Gastrocnemius medialis (tissue), 4 donors: ENCODE data around the gene EPHB6. TPM values are rescaled to one million over a fixed set of nuclear protein-coding genes. Genes with fewer than 3 reads are reported as not detected.

Experiments used
- ATAC-seq, 2 donors: fragments of 150-250 bp; one replicate each; pipeline ENCODE4 v1.9.1; 2016
- DNase-seq, 2 donors: peaks; one replicate each; pipeline ENCODE4 v3.0.0-alpha.2; 2019
- H3K27ac ChIP-seq, 4 donors: fragments of 200-600 bp; sonication (generic); 1 replicate in 1 of 4; 2 replicates in 3 of 4; pipeline ENCODE4 v1.5.1; 2016 to 2018; ENCODE audit warnings: mild to moderate bottlenecking in 2 of 4, moderate library complexity in 1 of 4
- H3K27me3 ChIP-seq, 3 donors: fragments of 200-600 bp; sonication (generic) in 2 of 3; 1 replicate in 1 of 3; 2 replicates in 2 of 3; pipeline versions ENCODE4 v1.5.1 to v1.6.0; 2016 to 2019; ENCODE audit warnings: mild to moderate bottlenecking in 1 of 3, moderate library complexity in 1 of 3
- H3K36me3 ChIP-seq, 2 donors: fragments of 200-600 bp; sonication (generic) in 1 of 2; one replicate each; pipeline ENCODE4 v1.5.1; 2017 to 2018
- H3K4me1 ChIP-seq, 2 donors: fragments of 200-600 bp; sonication (generic) in 1 of 2; one replicate each; pipeline ENCODE4 v1.5.1; 2016 to 2017; ENCODE audit warnings: mild to moderate bottlenecking in 2 of 2
- H3K4me3 ChIP-seq, 4 donors: fragments of 200-600 bp; sonication (generic) in 3 of 4; 1 replicate in 1 of 4; 2 replicates in 3 of 4; pipeline ENCODE4 v1.5.1; 2016 to 2019; ENCODE audit warnings: mild to moderate bottlenecking in 2 of 4
- H3K9me3 ChIP-seq, 3 donors: fragments of 200-600 bp; sonication (generic) in 2 of 3; 1 replicate in 1 of 3; 2 replicates in 2 of 3; pipeline ENCODE4 v1.5.1; 2016 to 2019
- POLR2A ChIP-seq, 2 donors: fragments of 450-650 bp; IDR thresholded peaks; one replicate each; pipeline ENCODE4 v1.6.1; 2017; ENCODE audit warnings: antibody characterized with exemption in 2 of 2, mild to moderate bottlenecking in 2 of 2, moderate library complexity in 2 of 2
- in situ Hi-C, 4 donors: fragments of 200-750 bp; cut with MboI; loops; one replicate each; pipeline versions ENCODE4 v1.15.0 to v1.8.0; 2017; ENCODE audit warnings: low sequenced_read_pairs in 4 of 4
- intact Hi-C: fragments of 100-400 bp; cut with DNase I; formaldehyde crosslinking; loops from one replicate; pipeline ENCODE4 v1.15.1; 2023; ENCODE audit warnings: low total_unique reads
- total RNA-seq, 4 donors: library from RNA; depleted of rRNA; stranded (reverse); fragments of >200 nt; gene quantifications; one replicate each; pipeline versions ENCODE4 v1.1.0 to v1.2.3, GENCODE V29; 2016
- TF ChIP-seq, protein P1 (sequence below), 5 experiments: fragments of 450-650 bp in 3 of 5; fragments of 200-600 bp in 2 of 5; sonication (generic) in 2 of 5; IDR thresholded peaks in 4 of 5; conservative IDR thresholded peaks in 1 of 5; 1 replicate in 4 of 5; 2 replicates in 1 of 5; pipeline ENCODE4 v1.5.1; 2016 to 2019; ENCODE audit warnings: antibody characterized with exemption in 5 of 5, mild to moderate bottlenecking in 3 of 5, moderate library complexity in 3 of 5

Gene EPHB6
- total RNA-seq, 4 donors from 2014 or later: 2.0 to 8.9 (median 2.8) TPM

GRCh38 chr7:142882338-142882678, 27.4 kb downstream of the EPHB6 start:
- no peak overlapping the region for H3K27ac ChIP-seq
- in situ Hi-C loops (no loop called here), intact Hi-C loops (no loop called here)
- ATAC-seq (no peak), DNase-seq (no peak)
- peaks cover 0 to 2% (median 0%) of the 10 kb centered on the region in 3 donors for H3K27me3 ChIP-seq
- no peak overlapping the region for H3K4me3 ChIP-seq
- H3K4me1 ChIP-seq: no peaks in the 10 kb centered on the region
- H3K36me3 ChIP-seq: no peaks in the 10 kb centered on the region
- TF ChIP-seq POLR2A (IDR thresholded peaks at IDR 0.05): no peak
- TF ChIP-seq, protein P1, sequence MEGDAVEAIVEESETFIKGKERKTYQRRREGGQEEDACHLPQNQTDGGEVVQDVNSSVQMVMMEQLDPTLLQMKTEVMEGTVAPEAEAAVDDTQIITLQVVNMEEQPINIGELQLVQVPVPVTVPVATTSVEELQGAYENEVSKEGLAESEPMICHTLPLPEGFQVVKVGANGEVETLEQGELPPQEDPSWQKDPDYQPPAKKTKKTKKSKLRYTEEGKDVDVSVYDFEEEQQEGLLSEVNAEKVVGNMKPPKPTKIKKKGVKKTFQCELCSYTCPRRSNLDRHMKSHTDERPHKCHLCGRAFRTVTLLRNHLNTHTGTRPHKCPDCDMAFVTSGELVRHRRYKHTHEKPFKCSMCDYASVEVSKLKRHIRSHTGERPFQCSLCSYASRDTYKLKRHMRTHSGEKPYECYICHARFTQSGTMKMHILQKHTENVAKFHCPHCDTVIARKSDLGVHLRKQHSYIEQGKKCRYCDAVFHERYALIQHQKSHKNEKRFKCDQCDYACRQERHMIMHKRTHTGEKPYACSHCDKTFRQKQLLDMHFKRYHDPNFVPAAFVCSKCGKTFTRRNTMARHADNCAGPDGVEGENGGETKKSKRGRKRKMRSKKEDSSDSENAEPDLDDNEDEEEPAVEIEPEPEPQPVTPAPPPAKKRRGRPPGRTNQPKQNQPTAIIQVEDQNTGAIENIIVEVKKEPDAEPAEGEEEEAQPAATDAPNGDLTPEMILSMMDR (IDR thresholded peaks at IDR 0.05 in 4 of 5, conservative IDR thresholded peaks at IDR 0.05 in 1 of 5): no peak
- H3K9me3 ChIP-seq: no peaks in the 10 kb centered on the region

DNA sequence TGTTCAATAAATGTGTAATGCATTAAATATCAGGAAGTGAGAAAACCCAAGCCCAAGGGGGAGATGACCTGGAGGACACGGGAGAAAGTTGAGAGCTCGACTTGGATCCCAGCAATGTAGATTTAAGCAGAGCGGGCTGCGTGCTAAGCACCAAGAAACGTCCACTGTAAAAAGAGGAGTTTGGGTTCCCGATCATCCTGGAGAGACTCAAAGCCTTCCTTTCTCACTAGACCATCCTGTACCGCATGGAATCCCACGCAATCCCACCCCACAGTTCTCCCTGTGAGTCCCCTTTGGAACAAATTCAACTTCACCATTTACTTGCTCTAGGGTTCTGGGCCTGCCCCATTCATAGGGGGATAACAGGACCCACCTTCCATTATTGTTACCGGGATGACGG, 28.3 kb downstream of the EPHB6 start:
- Histone ChIP-seq H3K27me3 (peaks cover 0 to 2% (median 0%) of the 10 kb centered on the region in 3 donors), H3K9me3 (no peaks in the 10 kb centered on the region), H3K36me3 (no peaks in the 10 kb centered on the region), H3K27ac (no peak overlapping the region), H3K4me1 (no peaks in the 10 kb centered on the region), H3K4me3 (no peak overlapping the region)
- DNase-seq (no peak), ATAC-seq (no peak)
- no peak for TF ChIP-seq POLR2A (IDR thresholded peaks at IDR 0.05)
- TF ChIP-seq, protein P1 (IDR thresholded peaks at IDR 0.05 in 4 of 5, conservative IDR thresholded peaks at IDR 0.05 in 1 of 5): no peak
- intact Hi-C loops (no loop called here), in situ Hi-C loops (no loop called here)

DNA sequence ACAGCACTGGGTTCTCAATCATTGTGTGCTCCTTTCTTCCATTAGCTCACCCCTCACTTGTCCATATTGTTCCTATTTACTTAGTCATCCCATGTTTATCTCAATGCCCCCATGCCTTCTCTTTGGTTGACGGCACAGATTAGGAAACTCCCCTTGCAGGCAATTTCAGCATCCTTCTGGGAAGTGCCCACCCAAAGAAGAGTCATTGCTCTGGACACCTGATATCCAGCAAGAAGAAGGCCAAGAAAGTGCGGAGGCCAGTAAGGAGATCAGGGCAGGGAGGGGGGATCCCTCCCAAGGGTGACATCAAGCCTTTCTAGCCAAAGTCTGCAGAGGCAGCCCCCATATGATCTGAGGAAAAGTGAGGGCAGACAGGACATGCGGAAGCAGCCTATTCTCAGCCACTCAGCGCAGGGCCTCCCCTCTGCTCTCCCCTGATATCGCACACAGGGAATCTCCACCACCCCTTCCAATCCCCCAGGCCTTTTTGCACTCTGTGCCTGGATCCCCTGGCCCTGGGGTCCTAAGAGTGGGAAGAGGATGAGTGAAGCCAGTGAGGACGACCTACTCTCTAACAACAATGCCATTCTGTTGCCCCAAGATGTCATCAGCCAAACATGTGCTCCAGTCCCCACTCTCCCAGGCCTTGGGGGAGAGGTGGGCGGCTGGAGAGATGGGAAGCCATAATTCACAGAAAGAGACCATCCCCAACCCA, 28.9 kb downstream of the EPHB6 start:
- no peak for TF ChIP-seq POLR2A (IDR thresholded peaks at IDR 0.05)
- TF ChIP-seq, protein P1 (IDR thresholded peaks at IDR 0.05 in 4 of 5, conservative IDR thresholded peaks at IDR 0.05 in 1 of 5): no peak
- Histone ChIP-seq H3K4me1 (no peaks in the 10 kb centered on the region), H3K27ac (no peak overlapping the region), H3K9me3 (no peaks in the 10 kb centered on the region), H3K36me3 (no peaks in the 10 kb centered on the region), H3K4me3 (no peak overlapping the region), H3K27me3 (peaks cover 0 to 2% (median 0%) of the 10 kb centered on the region in 3 donors)
- no peak for ATAC-seq
- intact Hi-C loops: no loop called here
- in situ Hi-C loops: no loop called here
- no peak for DNase-seq

DNA sequence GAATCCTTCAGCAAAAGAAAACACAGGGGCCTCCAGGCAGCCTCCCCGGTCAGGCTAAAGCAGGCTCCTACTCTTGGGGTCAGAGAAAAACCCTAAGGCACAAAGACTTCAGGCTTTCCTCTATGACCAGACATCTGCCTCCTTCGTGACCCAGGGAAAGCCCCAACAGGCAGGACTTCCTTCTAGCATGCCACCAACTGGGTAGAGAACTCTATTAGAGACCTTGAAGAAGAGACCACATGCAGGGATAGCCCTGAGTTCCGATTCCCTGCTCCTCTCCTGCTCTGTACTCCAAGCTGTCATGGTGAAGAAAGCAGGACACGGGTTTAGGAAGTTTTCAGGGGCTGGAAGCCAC, 29.4 kb downstream of the EPHB6 start:
- H3K36me3 ChIP-seq: no peaks in the 10 kb centered on the region
- H3K4me3 ChIP-seq: no peak overlapping the region
- DNase-seq (no peak), ATAC-seq (no peak)
- no peak overlapping the region for H3K27ac ChIP-seq
- intact Hi-C loops (no loop called here), in situ Hi-C loops (no loop called here)
- TF ChIP-seq, protein P1 (IDR thresholded peaks at IDR 0.05 in 4 of 5, conservative IDR thresholded peaks at IDR 0.05 in 1 of 5): no peak
- no peak for TF ChIP-seq POLR2A (IDR thresholded peaks at IDR 0.05)
- peaks cover 0 to 2% (median 0%) of the 10 kb centered on the region in 3 donors for H3K27me3 ChIP-seq
- H3K4me1 ChIP-seq: no peaks in the 10 kb centered on the region
- H3K9me3 ChIP-seq: no peaks in the 10 kb centered on the region
